IMR-90 (cell line): ENCODE data around the gene MAP4. TPM values are rescaled to one million over a fixed set of nuclear protein-coding genes. Genes with fewer than 3 reads are reported as not detected.
"Not testable (repeated sequence)": the region's sequence is repeated elsewhere in the genome, so short reads cannot be mapped to it uniquely, and the experiment has no call there.

ENCODE experiments used
- ATAC-seq: fragments of 200-7000 bp; cut with Tn5 transposase; 2 replicates; pipeline ENCODE4 v1.9.1; 2020; ENCODE audit warnings: low read depth, mild to moderate bottlenecking, moderate library complexity
- BruUV-seq: library from RNA; stranded (reverse); fragments of 400-500 nt; replicated peaks from 2 replicates; lab custom pipeline; 2021; lab: Mats Ljungman, UMichigan
- CTCF ChIA-PET: fragments of 300-600 bp; formaldehyde crosslinking; extraction: SDS; loops from one replicate; lab custom pipeline; 2021; ENCODE audit warnings: antibody characterized with exemption; lab: Yijun Ruan, JAX
- POLR2A ChIA-PET: fragments of 300-600 bp; sonication (Branson Sonifier 250); formaldehyde crosslinking; loops from one replicate; lab custom pipeline; 2022; ENCODE audit warnings: antibody characterized with exemption; ENCODE audit not compliant: unreplicated experiment; lab: Charles Lee
- DNase-seq: peaks from one replicate; pipeline ENCODE4 v3.0.0; 2013
- H2AFZ ChIP-seq: replicated peaks from 2 replicates; pipeline ENCODE3; 2013; ENCODE audit warnings: low read length, mild to moderate bottlenecking; ENCODE audit not compliant: poor library complexity
- H2AK5ac ChIP-seq: 2 replicates; pipeline ENCODE4 v1.6.1; 2013; ENCODE audit warnings: low read depth, low read length, inconsistent platforms
- H2AK9ac ChIP-seq: replicated peaks from 2 replicates; pipeline ENCODE3; 2013; ENCODE audit warnings: mild to moderate bottlenecking, low read depth, low read length, moderate library complexity; ENCODE audit not compliant: poor library complexity
- H2BK120ac ChIP-seq: 2 replicates; pipeline ENCODE4 v1.6.1; 2013; ENCODE audit warnings: low read depth, low read length, inconsistent platforms
- H2BK15ac ChIP-seq: 3 replicates; pipeline ENCODE4 v1.6.1; 2013; ENCODE audit warnings: low read depth, low read length, inconsistent platforms
- H2BK20ac ChIP-seq: 2 replicates; pipeline ENCODE4 v1.6.1; 2013; ENCODE audit warnings: low read depth, mild to moderate bottlenecking, inconsistent platforms, low read length, moderate library complexity
- H2BK5ac ChIP-seq: 2 replicates; pipeline ENCODE4 v1.6.1; 2013; ENCODE audit warnings: mild to moderate bottlenecking, low read depth, low read length, inconsistent platforms; ENCODE audit not compliant: poor library complexity, severe bottlenecking
- H3K14ac ChIP-seq: replicated peaks from 2 replicates; pipeline ENCODE4 v1.6.1; 2013; ENCODE audit warnings: low read depth, low read length, inconsistent platforms
- H3K18ac ChIP-seq: 2 replicates; pipeline ENCODE4 v1.6.1; 2013; ENCODE audit warnings: low read depth, low read length, control low read depth
- H3K23ac ChIP-seq: 2 replicates; pipeline ENCODE4 v1.6.1; 2013; ENCODE audit warnings: low read depth, low read length, inconsistent platforms
- H3K27ac ChIP-seq: 2 replicates; pipeline ENCODE4 v1.5.1; 2013; ENCODE audit warnings: mild to moderate bottlenecking, control low read depth, low read length; ENCODE audit not compliant: insufficient read depth
- H3K27me3 ChIP-seq: 2 replicates; pipeline ENCODE4 v1.6.1; 2013; ENCODE audit warnings: low read length; ENCODE audit not compliant: control insufficient read depth, insufficient read depth
- H3K36me3 ChIP-seq: 2 replicates; pipeline ENCODE4 v1.6.1; 2013; ENCODE audit warnings: low read length, mixed read lengths; ENCODE audit not compliant: control insufficient read depth, insufficient read depth
- H3K4ac ChIP-seq: 2 replicates; pipeline ENCODE4 v1.6.1; 2013; ENCODE audit warnings: low read depth, low read length, inconsistent platforms
- H3K4me1 ChIP-seq: 2 replicates; pipeline ENCODE4 v1.6.1; 2013; ENCODE audit warnings: low read length, mixed read lengths; ENCODE audit not compliant: control insufficient read depth, insufficient read depth
- H3K4me2 ChIP-seq: 2 replicates; pipeline ENCODE4 v1.6.1; 2013; ENCODE audit warnings: low read depth, mild to moderate bottlenecking, control low read depth, low read length, moderate library complexity
- H3K4me3 ChIP-seq: 2 replicates; pipeline ENCODE4 v1.5.1; 2013; ENCODE audit warnings: low read depth, mild to moderate bottlenecking, control low read depth, low read length, moderate library complexity; ENCODE audit not compliant: insufficient read depth
- H3K56ac ChIP-seq: 2 replicates; pipeline ENCODE4 v1.6.1; 2013; ENCODE audit warnings: low read length, inconsistent platforms; ENCODE audit not compliant: insufficient read depth; ENCODE audit errors: extremely low read depth
- H3K79me1 ChIP-seq, 2 experiments: 2 replicates each; pipeline ENCODE4 v1.6.1; 2013; ENCODE audit warnings: low read length in 2 of 2, inconsistent platforms in 1 of 2, low read depth in 1 of 2
- H3K9ac ChIP-seq: 2 replicates; pipeline ENCODE4 v1.6.1; 2013; ENCODE audit warnings: low read depth, low read length, control low read depth
- H3K9me1 ChIP-seq: 2 replicates; pipeline ENCODE4 v1.6.1; 2013; ENCODE audit warnings: low read length, inconsistent platforms; ENCODE audit not compliant: insufficient read depth
- H3K9me3 ChIP-seq: 2 replicates; pipeline ENCODE4 v1.6.1; 2013; ENCODE audit warnings: low read length; ENCODE audit not compliant: control insufficient read depth, insufficient read depth
- H4K20me1 ChIP-seq: 2 replicates; pipeline ENCODE4 v1.6.1; 2013; ENCODE audit warnings: low read length, inconsistent platforms; ENCODE audit not compliant: insufficient read depth
- H4K5ac ChIP-seq: 2 replicates; pipeline ENCODE4 v1.6.1; 2013; ENCODE audit warnings: mild to moderate bottlenecking, low read depth, low read length, control low read depth
- H4K8ac ChIP-seq, 2 experiments: 2 replicates each; pipeline ENCODE4 v1.6.1; 2013; ENCODE audit warnings: low read depth in 2 of 2, low read length in 2 of 2, control low read depth in 1 of 2, inconsistent platforms in 1 of 2
- H4K91ac ChIP-seq: 2 replicates; pipeline ENCODE4 v1.6.1; 2013; ENCODE audit warnings: low read depth, low read length, inconsistent platforms; ENCODE audit not compliant: insufficient read depth
- WGBS, 2 experiments: methylation state at CpG; one replicate each; pipeline versions ENCODE4 v1.1.5 to v1.1.7; 2013; ENCODE audit warnings: missing lambda C conversion rate in 2 of 2; ENCODE audit not compliant: insufficient read length in 1 of 2; ENCODE audit errors: extremely low coverage in 2 of 2; 5-methylcytosine and 5-hydroxymethylcytosine counted together
- dilution Hi-C: fragments of 300-500 bp; cut with HindIII; formaldehyde crosslinking; loops from one replicate; pipeline ENCODE4 v1.14.3; 2018; ENCODE audit warnings: low sequenced_read_pairs; ENCODE audit not compliant: unreplicated experiment
- in situ Hi-C: fragments of 300-500 bp; cut with MboI; formaldehyde crosslinking; loops from 3 replicates; pipeline ENCODE4 v1.14.3; 2019; ENCODE audit warnings: low sequenced_read_pairs, inconsistent platforms, mixed read lengths
- intact Hi-C: fragments of 100-400 bp; cut with micrococcal nuclease; formaldehyde crosslinking; loops from 2 replicates; pipeline ENCODE4 v1.10.0; 2022
- polyA plus RNA-seq, 3 experiments: library from polyadenylated mRNA; depleted of rRNA; stranded (reverse); fragments of >200 nt; gene quantifications; 2 replicates each; pipeline ENCODE4 v1.2.3, GENCODE V29; 2012; ENCODE audit warnings: low replicate concordance in 1 of 3
- total RNA-seq: library from RNA; depleted of rRNA; stranded (reverse); fragments of >200 nt; gene quantifications from 2 replicates; pipeline ENCODE4 v1.2.3, GENCODE V29; 2012

MAP4 gene
- total and polyA plus RNA-seq, 2 of the 4 experiments (the other 2 are of a cell fraction) = 87.8 to 216 TPM

- H3K56ac ChIP-seq, H2AFZ ChIP-seq, POLR2A ChIA-PET, H3K27ac ChIP-seq, H2BK20ac ChIP-seq, H3K23ac ChIP-seq, H2BK120ac ChIP-seq, H4K5ac ChIP-seq, H2BK5ac ChIP-seq, CTCF ChIA-PET, intact Hi-C loops, H4K91ac ChIP-seq, H2AK5ac ChIP-seq, H3K4ac ChIP-seq, H3K4me2 ChIP-seq, H3K4me1 ChIP-seq, dilution Hi-C loops, H4K8ac ChIP-seq, BruUV-seq, H3K9me3 ChIP-seq, in situ Hi-C loops, H3K14ac ChIP-seq, H3K4me3 ChIP-seq, H4K20me1 ChIP-seq, H3K9ac ChIP-seq, H3K18ac ChIP-seq, H2BK15ac ChIP-seq, H3K27me3 ChIP-seq, DNase-seq, ATAC-seq, H2AK9ac ChIP-seq: not testable (repeated sequence)
- 100% methylated on average over 1 of the region's 9 CpGs; no CpG with 5 or more reads in 1 of the 2 experiments for WGBS, 2 experiments
- H3K79me1 ChIP-seq = peaks cover 28 to 65% of the 10 kb centered on the region in 2 experiments
- H3K9me1 ChIP-seq = peaks cover 15% of the 10 kb centered on the region
- peaks cover 36% of the 10 kb centered on the region for H3K36me3 ChIP-seq
These were observed 128.2 kb downstream of the MAP4 start for GRCh38 chr3:47887991-47888390.
